Loucy (cell line): ENCODE measurements around the gene ARHGAP6.

Experiments
- H2AFZ ChIP-seq: fragments of 200-600 bp; sonication (generic); 2 replicates; pipeline ENCODE4 v1.6.0; 2016; ENCODE audit warnings: antibody characterized with exemption, mild to moderate bottlenecking, low read length, moderate library complexity
- H3F3A ChIP-seq: fragments of 200-600 bp; 2 replicates; pipeline ENCODE4 v1.6.0; 2016; ENCODE audit warnings: antibody characterized with exemption, low read depth, mild to moderate bottlenecking
- H3K27me3 ChIP-seq: fragments of 200-600 bp; sonication (generic); 2 replicates; pipeline ENCODE4 v1.6.1; 2014; ENCODE audit warnings: low read length, mild to moderate bottlenecking; ENCODE audit not compliant: insufficient read depth, poor library complexity, severe bottlenecking
- H3K36me3 ChIP-seq: fragments of 200-600 bp; sonication (generic); 2 replicates; pipeline ENCODE4 v1.6.1; 2016; ENCODE audit warnings: low read length; ENCODE audit not compliant: insufficient read depth
- H3K4me1 ChIP-seq: fragments of 200-600 bp; sonication (generic); 2 replicates; pipeline ENCODE4 v1.5.1; 2014; ENCODE audit warnings: low read length, mild to moderate bottlenecking; ENCODE audit not compliant: insufficient read depth, poor library complexity, severe bottlenecking
- H3K4me2 ChIP-seq: fragments of 200-600 bp; sonication (generic); 2 replicates; pipeline ENCODE4 v1.6.0; 2014; ENCODE audit warnings: antibody characterized with exemption, low read length, low read depth, mild to moderate bottlenecking; ENCODE audit not compliant: poor library complexity, severe bottlenecking
- H3K4me3 ChIP-seq: fragments of 200-600 bp; sonication (generic); 2 replicates; pipeline ENCODE4 v1.5.1; 2014; ENCODE audit warnings: low read length, mild to moderate bottlenecking, mixed read lengths; ENCODE audit not compliant: poor library complexity, severe bottlenecking
- H3K79me2 ChIP-seq: fragments of 200-600 bp; sonication (generic); 2 replicates; pipeline ENCODE4 v1.6.1; 2014; ENCODE audit warnings: low read length; ENCODE audit not compliant: insufficient read depth
- H3K9ac ChIP-seq: fragments of 200-600 bp; sonication (generic); 2 replicates; pipeline ENCODE4 v1.6.0; 2014; ENCODE audit warnings: mild to moderate bottlenecking, low read depth, low read length, moderate library complexity; ENCODE audit not compliant: poor library complexity, severe bottlenecking
- H3K9me2 ChIP-seq: fragments of 200-600 bp; sonication (generic); replicated peaks from 2 replicates; pipeline ENCODE4 v1.6.1; 2016; ENCODE audit warnings: low read depth, low read length, mixed read lengths
- H3K9me3 ChIP-seq: fragments of 200-600 bp; sonication (generic); 2 replicates; pipeline ENCODE4 v1.6.1; 2014; ENCODE audit warnings: mild to moderate bottlenecking, antibody characterized with exemption, low read length, low read depth; ENCODE audit not compliant: insufficient read depth
- H4K20me1 ChIP-seq: fragments of 200-600 bp; sonication (generic); 2 replicates; pipeline ENCODE4 v1.6.0; 2014; ENCODE audit warnings: antibody characterized with exemption, low read length, mild to moderate bottlenecking; ENCODE audit not compliant: insufficient read depth, poor library complexity, severe bottlenecking
- CTCF ChIP-seq: fragments of 200-600 bp; sonication (generic); conservative IDR thresholded peaks from 2 replicates; pipeline ENCODE4 v1.5.1; 2014; ENCODE audit warnings: mild to moderate bottlenecking, antibody characterized with exemption, low read length
- EZH2phosphoT487 ChIP-seq: fragments of 200-600 bp; IDR thresholded peaks from 2 replicates; pipeline ENCODE4 v1.6.1; 2018; ENCODE audit warnings: antibody characterized with exemption, mild to moderate bottlenecking, moderate library complexity, borderline replicate concordance

ARHGAP6 gene

GRCh38 chrX:11146411-11146810, 519.3 kb downstream of the ARHGAP6 start:
- Histone ChIP-seq H3K4me2 (no peak overlapping the region), H4K20me1 (no peaks in the 10 kb centered on the region), H3K4me1 (no peaks in the 10 kb centered on the region), H3F3A (no peaks in the 10 kb centered on the region), H3K36me3 (no peaks in the 10 kb centered on the region), H2AFZ (no peak overlapping the region), H3K9ac (no peak overlapping the region), H3K9me2 (no peaks in the 10 kb centered on the region), H3K9me3 (no peaks in the 10 kb centered on the region), H3K27me3 (no peaks in the 10 kb centered on the region), H3K4me3 (no peak overlapping the region), H3K79me2 (no peaks in the 10 kb centered on the region)
- no peak for TF ChIP-seq EZH2phosphoT487
- TF ChIP-seq CTCF: no peak

GRCh38 chrX:11143931-11144678, 521.6 kb downstream of the ARHGAP6 start:
- Histone ChIP-seq H3K4me2 (peak overlapping the region; percentile 45), H3K27me3 (no peaks in the 10 kb centered on the region), H3K4me3 (no peak overlapping the region), H3K79me2 (no peaks in the 10 kb centered on the region), H3K9me3 (no peaks in the 10 kb centered on the region), H3K9ac (no peak overlapping the region), H3K4me1 (no peaks in the 10 kb centered on the region), H4K20me1 (no peaks in the 10 kb centered on the region), H2AFZ (peak overlapping the region; percentile 60; the same call in 1 of the 2 replicates), H3F3A (no peaks in the 10 kb centered on the region), H3K36me3 (no peaks in the 10 kb centered on the region), H3K9me2 (no peaks in the 10 kb centered on the region)
- TF ChIP-seq CTCF: peak; percentile 57
- no peak for TF ChIP-seq EZH2phosphoT487

GRCh38 chrX:11138498-11139390, 527.0 kb downstream of the ARHGAP6 start:
- Histone ChIP-seq H2AFZ (no peak overlapping the region), H3K4me2 (no peak overlapping the region), H3K4me3 (no peak overlapping the region), H3K9me3 (no peaks in the 10 kb centered on the region), H3K9me2 (no peaks in the 10 kb centered on the region), H3K27me3 (no peaks in the 10 kb centered on the region), H3K9ac (no peak overlapping the region), H3K4me1 (no peaks in the 10 kb centered on the region), H4K20me1 (no peaks in the 10 kb centered on the region), H3F3A (no peaks in the 10 kb centered on the region), H3K36me3 (no peaks in the 10 kb centered on the region), H3K79me2 (no peaks in the 10 kb centered on the region)
- TF ChIP-seq EZH2phosphoT487 (no peak), CTCF (no peak)
